HG03354 (cell line): Measurements from ENCODE around the gene GABPB1.
A peak's percentile ranks its signal among the peaks of the same experiment; 100 is the strongest.

Experiments used
- ATAC-seq: cut with Tn5 transposase; IDR thresholded peaks from one replicate; pipeline ENCODE4 v1.9.1; 2021; ENCODE audit warnings: mild to moderate bottlenecking; ENCODE audit not compliant: unreplicated experiment, poor library complexity, severe bottlenecking

The GABPB1 gene

DNA sequence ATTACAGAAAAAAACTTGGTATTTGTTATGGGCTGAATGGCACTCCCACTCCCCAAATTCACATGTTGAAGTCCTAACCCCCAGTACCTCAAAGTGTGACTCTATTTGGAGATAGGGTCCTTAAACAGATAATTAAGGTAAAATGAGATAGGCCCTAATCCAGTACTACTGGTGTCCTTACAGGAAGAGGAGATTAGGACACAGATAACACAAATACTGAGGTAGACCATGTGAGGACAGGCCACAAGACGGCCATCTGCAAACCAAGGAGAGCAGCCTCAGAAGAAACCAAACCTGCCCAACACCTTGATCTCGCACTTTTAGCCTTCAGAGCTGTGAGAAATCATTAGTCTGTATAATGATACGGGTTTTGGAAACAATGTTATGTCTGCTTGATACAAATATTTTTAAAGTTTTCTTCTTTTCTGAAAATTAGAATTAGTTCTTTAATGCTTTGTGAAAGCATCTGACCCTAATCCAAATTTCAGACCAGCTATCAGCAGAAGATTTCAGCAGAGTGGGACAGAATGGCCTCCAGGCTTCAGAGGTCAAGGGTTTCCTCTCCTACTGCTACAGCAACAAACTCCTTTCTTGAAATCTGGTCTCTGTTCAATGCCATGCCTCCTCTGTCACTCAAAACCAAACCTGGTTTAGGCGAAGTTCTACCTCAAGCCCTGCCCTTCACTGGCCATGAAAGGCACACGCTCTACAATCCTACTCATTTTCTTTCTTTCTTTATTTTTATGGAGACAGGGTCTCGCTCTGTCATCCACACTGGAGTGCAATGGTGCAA lies 67.5 kb downstream of the GABPB1 start:
- no peak for ATAC-seq

DNA sequence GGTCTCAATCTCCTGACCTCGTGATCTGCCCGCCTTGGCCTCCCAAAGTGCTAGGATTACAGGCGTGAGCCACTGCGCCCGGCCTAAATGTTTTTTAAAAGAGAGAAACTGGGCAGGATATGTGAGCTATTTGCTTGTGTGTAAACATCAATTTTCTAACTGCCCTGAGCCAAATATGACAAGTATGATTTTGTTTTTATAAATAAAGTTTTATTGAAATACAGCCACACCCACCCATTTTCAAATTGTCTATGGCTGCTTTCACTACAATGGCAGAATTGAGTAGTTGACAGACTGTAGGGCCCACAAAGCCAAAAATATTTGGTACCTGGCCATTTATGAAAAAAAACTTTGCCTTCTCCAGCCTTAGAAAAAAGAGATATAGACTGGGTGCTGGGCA lies 73.6 kb downstream of the GABPB1 start:
- no peak for ATAC-seq

DNA sequence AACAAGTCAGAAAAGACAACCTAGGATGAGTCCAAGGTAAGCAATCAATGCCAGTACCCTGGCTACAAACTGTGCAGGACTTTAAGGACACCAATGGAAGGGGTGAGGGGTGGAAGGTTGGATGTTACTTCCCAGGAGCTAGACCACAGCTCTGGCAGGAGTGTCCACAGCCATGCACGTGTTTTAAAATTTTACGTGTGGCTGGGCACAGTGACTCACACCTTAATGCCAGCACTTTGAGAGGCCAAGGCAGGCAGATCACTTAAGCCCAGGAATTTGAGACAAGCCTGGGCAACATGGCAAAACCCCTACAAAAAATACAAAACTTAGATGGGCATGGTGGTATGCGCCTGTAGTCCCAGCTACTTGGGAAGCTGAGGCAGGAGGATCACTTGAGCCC lies 74.7 kb downstream of the GABPB1 start:
- ATAC-seq, result no peak

DNA sequence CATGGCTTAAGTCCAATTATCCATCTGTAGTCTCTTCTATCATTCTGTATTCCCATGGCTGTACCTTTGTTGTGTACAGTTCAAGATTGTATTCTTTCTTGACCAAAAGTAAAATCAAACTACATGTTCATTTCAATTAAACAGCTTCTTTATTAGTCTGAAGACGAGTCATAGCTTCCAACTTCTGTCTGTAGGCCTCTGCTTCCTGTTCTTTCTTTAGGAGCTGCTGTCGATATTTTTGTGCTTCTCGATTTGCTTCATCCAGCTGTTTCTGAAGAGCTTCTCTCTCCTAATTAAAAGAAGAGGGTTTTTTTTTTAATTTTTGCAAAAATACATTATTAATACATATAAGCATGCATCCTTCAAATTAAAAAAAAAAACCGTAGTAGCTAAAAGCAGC lies 76.5 kb downstream of the GABPB1 start:
- ATAC-seq, result no peak

DNA sequence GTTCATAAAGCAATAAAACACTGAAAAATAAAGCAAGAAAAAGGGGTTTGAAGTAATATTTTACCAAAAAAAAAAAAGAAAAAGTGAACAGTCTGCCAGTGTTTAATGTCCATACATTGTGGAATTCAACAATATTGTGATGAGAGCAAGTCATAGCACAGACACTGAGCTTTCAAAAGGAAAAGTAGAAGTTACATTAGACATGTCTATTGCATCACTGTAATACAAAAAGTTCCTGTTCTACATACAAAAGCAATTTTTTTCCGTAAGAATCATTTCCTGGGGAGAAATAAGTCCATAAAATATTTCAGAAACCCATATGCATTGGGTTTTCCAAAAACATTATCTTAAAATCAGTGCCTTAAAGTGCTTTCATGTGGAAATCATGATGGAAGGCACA lies 77.6 kb downstream of the GABPB1 start:
- no peak for ATAC-seq

DNA sequence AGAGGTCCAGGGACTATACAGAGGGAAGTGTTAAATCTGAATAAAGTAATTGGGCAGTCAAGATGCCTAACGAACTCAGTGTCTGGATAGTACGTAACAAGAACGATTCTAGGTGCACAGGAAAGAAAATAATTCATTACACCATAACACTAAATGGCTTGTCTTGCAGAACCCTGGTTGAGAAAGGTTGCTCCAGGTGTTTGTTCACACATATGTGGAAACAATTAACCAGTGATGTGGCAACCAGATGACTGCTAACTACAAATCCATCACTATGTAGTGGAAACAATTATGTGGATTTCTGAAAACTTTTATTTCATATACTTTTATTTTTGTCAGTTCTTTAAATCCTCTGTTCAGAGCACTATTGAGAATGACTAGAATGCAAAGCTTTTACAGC lies 79.1 kb downstream of the GABPB1 start:
- no peak for ATAC-seq

DNA sequence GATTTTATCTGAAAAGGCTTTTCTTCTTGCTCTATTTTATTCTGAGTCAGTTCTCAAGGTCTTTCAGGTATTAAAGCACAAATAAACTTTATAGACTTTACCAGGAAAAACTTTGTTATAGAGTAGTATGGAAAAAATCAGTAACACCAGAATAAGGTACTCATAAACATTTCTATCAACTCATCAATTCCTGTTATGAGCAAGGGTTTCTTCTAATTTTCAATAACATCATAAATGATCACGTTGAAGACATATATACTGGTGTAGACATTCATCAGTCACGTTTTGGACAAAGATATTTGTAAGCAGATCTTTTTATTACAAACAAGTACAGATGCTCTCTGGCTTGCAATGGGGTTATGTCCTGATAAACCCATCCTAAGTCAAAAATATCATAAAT lies 79.9 kb downstream of the GABPB1 start:
- ATAC-seq, result no peak

DNA sequence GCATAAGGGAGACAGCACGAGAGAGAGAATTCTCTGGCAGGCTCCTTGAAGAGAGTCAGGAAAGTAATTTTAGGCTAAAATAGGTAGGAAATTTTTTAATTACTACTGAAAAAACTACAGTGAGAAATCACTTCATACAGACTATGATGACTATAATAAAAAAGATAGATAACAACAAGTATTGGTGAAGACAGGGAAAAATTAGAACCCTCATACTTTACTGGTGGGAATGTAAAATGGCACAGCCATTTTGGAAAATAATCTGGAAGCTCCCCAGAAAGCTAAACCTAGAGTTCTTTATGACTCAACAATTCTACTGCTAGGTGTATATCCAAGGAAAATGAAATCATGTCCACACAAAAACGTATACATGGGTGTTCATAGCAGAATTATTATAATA lies 87.4 kb downstream of the GABPB1 start:
- no peak for ATAC-seq

DNA sequence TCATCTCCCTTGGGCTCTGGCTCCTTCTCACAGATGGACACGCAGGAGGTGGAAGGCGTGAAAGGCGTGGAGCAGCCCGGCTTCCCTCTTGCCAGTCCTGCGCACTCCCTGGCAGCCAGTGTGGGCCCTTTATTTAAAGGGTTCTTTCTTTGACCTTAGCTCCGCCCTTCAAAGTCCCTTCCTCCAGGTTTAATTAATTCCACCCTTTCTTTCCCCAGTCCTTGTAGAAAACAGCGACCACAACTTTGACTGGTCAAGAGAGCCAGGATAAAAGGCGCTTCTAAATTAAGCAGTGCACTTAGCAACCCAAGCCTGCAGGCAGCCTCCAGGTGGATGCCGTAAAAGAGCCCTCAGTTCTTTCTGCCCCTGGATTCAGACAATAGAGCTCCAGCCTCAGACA lies 89.4 kb downstream of the GABPB1 start, which contains the start of gene HDC:
HDC (minus strand) TSS at position 107 of the 400 bp plus-strand sequence; CDS start at position 4, 103 bp downstream.
- no peak for ATAC-seq

DNA sequence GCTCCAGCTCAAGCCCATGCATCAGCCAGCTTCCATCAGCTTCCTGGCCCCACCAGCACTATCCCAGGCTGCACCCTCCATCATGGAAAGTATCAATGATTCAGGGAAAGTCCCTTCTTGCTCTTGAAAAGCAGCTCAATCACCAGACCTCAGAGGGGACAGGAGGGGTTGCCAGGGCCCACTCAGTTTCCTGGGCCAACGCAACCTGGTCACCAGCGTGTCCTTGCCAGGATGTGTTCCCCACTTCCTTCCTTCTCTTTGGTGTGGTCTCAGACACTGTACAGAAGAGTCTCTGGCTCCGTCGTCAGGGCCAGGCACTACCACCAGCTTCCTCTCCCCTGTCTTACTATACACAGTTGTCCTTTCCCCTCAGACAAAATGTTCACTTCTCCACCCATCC lies 92.5 kb downstream of the GABPB1 start:
- ATAC-seq, result no peak

DNA sequence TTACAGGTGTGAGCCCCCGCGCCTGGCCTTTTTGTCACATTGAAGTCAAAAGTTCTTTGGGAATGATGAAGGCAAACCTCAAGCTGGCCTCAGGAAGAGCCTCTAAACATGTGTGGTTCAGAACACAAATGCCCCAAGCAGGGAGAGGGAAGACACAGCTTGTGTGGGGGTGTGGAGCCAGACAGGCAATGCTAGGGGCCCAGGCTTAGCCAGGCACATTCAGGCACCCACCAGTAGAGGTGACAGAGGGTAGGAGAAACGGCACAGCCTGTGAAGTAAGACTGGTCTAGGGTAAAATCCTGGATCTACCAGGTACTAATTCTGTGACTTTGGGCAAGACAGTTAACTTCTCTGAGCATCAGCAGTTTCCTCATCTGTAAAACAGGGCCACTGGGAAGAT lies 93.0 kb downstream of the GABPB1 start:
- no peak for ATAC-seq

DNA sequence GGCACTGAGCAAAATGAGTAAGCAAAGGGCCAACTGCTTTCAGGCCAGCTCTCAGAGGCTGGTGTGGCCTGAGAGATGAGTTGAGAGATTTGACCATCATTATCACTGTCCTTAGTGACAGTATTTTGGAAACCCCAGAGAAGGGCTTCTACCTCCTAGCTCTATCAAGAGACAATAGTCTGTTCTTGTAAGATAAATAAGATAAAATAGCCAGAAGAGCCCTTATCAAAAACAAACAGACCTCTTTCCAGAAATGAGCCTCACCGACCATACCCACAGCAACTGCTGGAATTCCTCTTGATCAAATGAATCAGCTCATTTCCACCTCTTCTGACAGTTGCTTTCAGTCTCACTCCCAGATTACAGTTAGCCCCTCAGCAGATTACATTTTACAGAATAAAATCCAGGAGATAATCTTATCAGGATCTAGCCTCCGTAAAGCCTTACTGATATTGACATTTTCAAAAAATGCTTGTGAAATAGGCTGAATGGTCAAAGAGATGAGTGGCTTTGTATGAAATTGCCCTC lies 94.0 kb downstream of the GABPB1 start:
- ATAC-seq, result peak; percentile 69

DNA sequence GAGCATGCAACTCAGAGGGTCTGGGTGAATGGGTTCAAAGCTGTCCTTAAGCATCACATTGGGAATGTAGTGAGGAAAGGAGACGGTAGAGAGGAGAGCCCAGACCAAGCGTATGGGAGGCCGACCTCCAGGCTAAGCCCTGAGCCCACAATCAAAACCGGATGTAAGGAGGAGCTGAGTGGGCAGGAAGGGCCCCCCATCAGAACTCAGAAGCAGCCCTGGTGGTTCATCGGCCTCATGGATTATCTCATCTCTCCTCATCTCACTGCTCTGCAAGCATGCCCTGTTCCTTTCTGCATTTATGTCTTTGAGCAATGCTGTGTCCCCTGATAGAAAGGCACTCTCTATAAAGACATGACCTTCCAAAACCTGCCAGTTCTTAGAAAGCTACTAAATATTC lies 95.7 kb downstream of the GABPB1 start:
- ATAC-seq, result no peak

DNA sequence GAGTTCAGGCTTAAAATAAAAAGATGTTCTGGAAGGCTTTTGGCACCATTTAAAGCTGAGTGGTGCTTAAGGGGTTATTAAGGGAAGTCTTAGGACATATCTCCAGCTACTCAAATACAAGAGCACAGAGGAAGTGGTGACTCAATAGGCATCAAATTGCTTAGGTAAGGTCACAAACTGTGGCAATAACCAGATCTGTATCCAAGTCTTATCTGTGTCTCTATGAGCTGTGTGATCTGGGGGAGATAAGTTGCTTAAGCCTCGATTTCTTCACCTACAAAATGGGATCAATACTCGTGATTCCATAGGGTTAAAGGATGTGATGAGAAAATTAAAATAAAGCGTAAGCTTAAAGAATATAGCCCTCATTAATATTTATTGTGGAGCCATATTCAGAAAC lies 97.1 kb downstream of the GABPB1 start:
- no peak for ATAC-seq

DNA sequence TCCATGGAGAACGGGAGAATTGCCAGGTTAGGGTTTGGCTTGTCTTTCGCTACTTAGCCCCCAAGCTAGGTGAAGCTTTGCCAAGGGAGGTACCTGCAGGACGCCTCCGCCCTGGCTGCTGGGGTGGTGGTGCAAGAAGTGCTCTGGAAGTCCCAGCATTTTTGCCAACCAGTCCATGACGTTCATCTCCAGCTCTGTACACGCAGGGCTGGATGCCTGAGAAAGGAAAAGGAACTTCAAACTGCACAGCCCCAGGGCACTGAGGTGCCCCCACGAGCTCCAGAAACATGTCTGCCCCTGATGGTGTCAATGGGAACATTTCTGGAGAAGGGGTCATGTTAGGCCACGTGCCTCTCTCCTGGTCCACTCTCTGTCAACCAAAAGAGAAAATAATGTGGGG lies 97.7 kb downstream of the GABPB1 start:
- ATAC-seq, result no peak

DNA sequence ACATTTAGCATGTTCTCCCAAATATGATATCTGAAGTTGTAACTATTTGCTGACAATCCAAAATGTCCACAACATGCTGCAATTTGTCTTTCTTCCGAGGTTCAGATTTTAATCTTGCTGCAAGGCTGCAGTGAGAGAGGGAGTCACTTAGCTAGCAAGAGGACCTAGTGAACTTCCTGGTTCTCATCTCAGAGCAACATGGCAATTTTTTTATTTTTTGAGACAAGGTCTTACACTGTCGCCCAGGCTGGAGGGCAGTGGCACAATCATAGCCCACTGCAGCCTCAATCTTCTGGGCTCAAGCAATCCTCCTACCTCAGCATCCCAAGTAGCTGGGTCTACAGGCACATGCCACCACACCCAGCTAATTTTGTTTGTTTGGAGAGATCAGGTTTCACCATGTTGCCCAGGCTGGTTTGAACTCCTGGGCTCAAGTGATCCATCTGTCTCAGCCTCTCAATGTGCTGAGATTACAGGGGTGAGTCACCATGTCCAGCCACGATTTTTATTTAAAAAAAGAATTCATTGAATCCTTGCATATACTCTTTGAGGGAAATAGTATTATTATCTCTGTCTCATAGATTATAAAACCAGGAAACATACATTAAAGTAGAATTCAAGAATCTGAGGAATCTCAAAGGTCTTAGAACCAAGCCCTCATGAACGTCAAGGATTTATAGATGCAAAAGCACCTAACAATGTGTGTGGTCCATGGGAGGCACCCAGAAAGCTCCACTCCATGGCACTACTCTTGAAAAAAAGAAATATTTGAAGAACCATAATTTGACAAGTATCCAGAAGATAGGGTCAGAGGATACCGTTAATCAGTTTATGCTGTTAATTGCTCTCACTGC lies 98.6 kb downstream of the GABPB1 start:
- no peak for ATAC-seq

DNA sequence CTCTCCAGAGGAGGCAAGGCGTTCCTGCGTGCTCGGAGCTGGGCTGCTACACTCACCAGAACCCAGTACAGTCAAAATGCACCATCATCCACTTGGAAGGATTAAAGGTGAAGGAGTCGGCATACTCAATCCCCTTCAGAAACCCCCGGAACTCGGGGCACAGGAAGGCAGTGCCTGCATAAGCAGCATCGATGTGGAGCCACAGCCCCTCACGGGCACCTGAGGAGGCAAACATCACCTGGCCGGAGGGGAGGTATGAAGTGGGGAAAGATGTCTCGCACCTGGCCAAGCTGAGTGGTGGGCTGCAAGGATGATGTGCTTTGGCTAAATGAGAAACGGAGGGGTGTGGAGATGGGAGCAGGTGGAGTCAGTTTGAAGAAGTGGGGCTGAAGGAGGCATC lies 102.4 kb downstream of the GABPB1 start:
- no peak for ATAC-seq

DNA sequence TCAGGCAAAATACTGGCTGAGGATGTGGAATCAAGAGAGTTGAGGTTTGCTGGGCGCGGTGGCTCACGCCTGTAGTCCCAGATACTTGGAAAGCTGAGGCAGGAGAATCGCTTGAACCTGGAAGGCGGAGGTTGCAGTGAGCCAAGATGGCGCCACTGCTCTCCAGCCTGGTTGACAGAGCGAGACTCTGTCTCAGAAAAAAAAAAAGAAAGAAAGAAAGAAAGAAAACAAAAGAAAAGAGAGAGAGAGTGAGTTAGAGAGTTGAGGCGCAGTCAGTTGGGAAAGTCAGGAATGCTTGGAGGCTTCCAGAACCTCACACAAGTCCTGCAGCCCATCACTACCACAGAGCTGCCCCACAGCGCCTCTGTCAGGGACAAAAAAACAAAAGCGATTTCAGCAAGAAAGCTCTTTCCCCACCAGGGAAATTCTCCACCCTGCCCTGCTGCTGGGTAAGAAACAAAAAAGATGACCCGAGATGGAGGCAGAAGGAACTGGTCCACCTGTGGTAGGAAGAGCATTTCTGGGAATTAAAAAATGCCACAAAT lies 103.3 kb downstream of the GABPB1 start:
- ATAC-seq, result no peak

DNA sequence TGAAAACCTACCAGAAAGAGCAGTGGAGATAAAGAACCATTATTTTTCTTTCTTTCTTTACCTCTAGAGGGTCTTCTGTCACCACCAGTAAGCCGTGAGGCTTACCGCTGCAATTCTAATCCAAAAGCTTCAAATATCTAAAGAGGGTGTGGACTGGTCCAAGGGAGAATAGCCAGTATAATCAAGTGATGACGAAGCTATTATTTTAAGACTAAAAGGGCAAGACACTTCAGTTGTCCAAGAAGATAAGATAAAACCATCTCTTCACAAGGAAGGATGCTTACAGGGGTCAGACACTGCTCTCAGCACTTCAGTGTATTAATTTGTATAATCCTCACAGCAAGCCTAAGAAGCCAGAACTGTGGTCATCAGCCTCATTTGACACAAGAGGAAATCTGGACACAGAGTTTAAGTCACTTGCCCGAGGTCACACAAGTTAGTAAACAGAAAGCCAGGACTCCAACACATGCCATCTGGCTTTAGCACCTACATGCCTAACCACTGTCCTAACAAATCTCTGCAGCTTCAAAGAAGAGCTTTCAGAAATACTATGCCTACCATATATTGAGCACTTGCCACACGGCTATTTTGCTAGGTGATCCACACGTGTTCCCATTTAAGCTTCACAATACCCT lies 104.1 kb downstream of the GABPB1 start:
- no peak for ATAC-seq

DNA sequence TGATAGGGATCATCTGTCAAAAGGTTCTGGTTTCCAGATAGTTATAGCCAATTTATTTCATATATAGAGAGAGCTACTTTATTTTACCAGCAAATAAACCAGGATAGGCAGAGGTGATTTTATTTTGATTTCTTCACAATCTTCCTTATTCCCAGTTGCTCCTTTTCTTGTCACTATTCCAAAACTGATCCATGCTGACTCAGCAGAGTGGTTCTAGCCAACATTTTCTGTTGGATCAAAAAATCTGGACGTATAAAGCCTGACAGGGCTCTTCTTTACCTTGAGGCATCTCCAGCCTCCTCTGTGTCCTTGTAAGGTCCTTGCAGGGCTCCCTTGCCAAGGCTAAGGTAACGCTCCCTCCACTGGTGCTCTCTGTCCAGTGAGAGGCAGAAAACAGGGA lies 105.3 kb downstream of the GABPB1 start:
- no peak for ATAC-seq
